ENCODE measurements around the gene TNFRSF21.
"Not testable (repeated sequence)": the region's sequence is repeated elsewhere in the genome, so short reads cannot be mapped to it uniquely, and the experiment has no call there.

DNA sequence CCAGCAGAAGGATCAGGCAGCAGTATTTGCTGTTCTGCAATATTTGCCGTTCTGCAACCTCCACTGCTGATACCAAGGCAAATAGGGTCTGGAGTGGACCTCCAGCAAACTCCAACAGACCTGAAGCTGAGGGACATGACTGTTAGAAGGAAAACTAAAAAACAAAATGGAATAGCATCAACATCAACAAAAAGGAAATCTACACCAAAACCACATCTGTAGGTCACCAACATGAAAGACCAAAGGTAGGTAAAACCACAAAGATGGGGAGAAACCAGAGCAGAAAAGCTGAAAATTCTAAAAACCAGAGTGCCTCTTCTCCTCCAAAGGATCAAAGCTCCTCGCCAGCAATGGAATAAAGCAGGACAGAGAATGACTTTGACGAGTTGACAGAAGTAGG, 18.9 kb upstream of the TNFRSF21 start:
- TF ChIP-seq, protein P1, sequence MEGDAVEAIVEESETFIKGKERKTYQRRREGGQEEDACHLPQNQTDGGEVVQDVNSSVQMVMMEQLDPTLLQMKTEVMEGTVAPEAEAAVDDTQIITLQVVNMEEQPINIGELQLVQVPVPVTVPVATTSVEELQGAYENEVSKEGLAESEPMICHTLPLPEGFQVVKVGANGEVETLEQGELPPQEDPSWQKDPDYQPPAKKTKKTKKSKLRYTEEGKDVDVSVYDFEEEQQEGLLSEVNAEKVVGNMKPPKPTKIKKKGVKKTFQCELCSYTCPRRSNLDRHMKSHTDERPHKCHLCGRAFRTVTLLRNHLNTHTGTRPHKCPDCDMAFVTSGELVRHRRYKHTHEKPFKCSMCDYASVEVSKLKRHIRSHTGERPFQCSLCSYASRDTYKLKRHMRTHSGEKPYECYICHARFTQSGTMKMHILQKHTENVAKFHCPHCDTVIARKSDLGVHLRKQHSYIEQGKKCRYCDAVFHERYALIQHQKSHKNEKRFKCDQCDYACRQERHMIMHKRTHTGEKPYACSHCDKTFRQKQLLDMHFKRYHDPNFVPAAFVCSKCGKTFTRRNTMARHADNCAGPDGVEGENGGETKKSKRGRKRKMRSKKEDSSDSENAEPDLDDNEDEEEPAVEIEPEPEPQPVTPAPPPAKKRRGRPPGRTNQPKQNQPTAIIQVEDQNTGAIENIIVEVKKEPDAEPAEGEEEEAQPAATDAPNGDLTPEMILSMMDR (IDR thresholded peaks at IDR 0.05), result not testable (repeated sequence)
- TF ChIP-seq, protein P2, sequence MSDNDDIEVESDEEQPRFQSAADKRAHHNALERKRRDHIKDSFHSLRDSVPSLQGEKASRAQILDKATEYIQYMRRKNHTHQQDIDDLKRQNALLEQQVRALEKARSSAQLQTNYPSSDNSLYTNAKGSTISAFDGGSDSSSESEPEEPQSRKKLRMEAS (CRISPR knock-in tag; IDR thresholded peaks at IDR 0.05), result not testable (repeated sequence)

All from WTC11 (cell line).